HG03469 (cell line): ENCODE data around the gene MPV17L.
"Not testable (repeated sequence)": the region's sequence is repeated elsewhere in the genome, so short reads cannot be mapped to it uniquely, and the experiment has no call there.

Source experiments
- ATAC-seq: cut with Tn5 transposase; IDR thresholded peaks from one replicate; pipeline ENCODE4 v1.9.1; 2021; ENCODE audit warnings: mild to moderate bottlenecking, moderate library complexity, moderate number of reproducible peaks; ENCODE audit not compliant: unreplicated experiment

Gene MPV17L

GRCh38 chr16:15407756-15408155 lies 12.2 kb downstream of the MPV17L start:
- not testable (repeated sequence) for ATAC-seq

GRCh38 chr16:15409476-15409875 lies 13.9 kb downstream of the MPV17L start:
- not testable (repeated sequence) for ATAC-seq

GRCh38 chr16:15415511-15415985 lies 20.0 kb downstream of the MPV17L start:
- no peak for ATAC-seq

- ATAC-seq: no peak
These were observed 21.6 kb downstream of the MPV17L start for GRCh38 chr16:15417197-15417596.

GRCh38 chr16:15418206-15418605 lies 22.7 kb downstream of the MPV17L start:
- ATAC-seq: no peak

GRCh38 chr16:15421696-15422095 lies 26.1 kb downstream of the MPV17L start:
- not testable (repeated sequence) for ATAC-seq

- ATAC-seq: no peak
These were observed 26.7 kb downstream of the MPV17L start for GRCh38 chr16:15422222-15422621.

GRCh38 chr16:15425861-15426260 lies 30.3 kb downstream of the MPV17L start:
- ATAC-seq: no peak

- ATAC-seq: no peak
These were observed 31.2 kb downstream of the MPV17L start for GRCh38 chr16:15426796-15427195.

- no peak for ATAC-seq
These were observed 32.2 kb downstream of the MPV17L start for GRCh38 chr16:15427648-15428239.

GRCh38 chr16:15430884-15431283 lies 35.3 kb downstream of the MPV17L start:
- not testable (repeated sequence) for ATAC-seq

- ATAC-seq: no peak
These were observed 38.5 kb downstream of the MPV17L start for GRCh38 chr16:15434079-15434424.

- no peak for ATAC-seq
These were observed 39.1 kb downstream of the MPV17L start, which contains the start of gene BMERB1 for GRCh38 chr16:15434425-15435215. Gene BMERB1 (plus strand): TSS chr16:15434588. CDS start chr16:15434654, 66 bp downstream.

- no peak for ATAC-seq
These were observed 39.8 kb downstream of the MPV17L start for GRCh38 chr16:15435216-15435864.

- ATAC-seq: no peak
These were observed 43.5 kb downstream of the MPV17L start for GRCh38 chr16:15439102-15439501.

GRCh38 chr16:15439521-15439920 lies 44.0 kb downstream of the MPV17L start:
- ATAC-seq: no peak

GRCh38 chr16:15440852-15441251 lies 45.3 kb downstream of the MPV17L start:
- no peak for ATAC-seq

GRCh38 chr16:15442140-15442539 lies 46.6 kb downstream of the MPV17L start:
- ATAC-seq: not testable (repeated sequence)

- ATAC-seq: no peak
These were observed 48.2 kb downstream of the MPV17L start for GRCh38 chr16:15443753-15444152.

- no peak for ATAC-seq
These were observed 48.7 kb downstream of the MPV17L start for GRCh38 chr16:15444264-15444663.

- no peak for ATAC-seq
These were observed 49.9 kb downstream of the MPV17L start for GRCh38 chr16:15445450-15445849.

GRCh38 chr16:15446901-15447300 lies 51.3 kb downstream of the MPV17L start:
- no peak for ATAC-seq
